Endothelial cell of umbilical vein (primary cell): ENCODE measurements around the gene FHIT. TPM values are rescaled to one million over a fixed set of nuclear protein-coding genes. Genes with fewer than 3 reads are reported as not detected.

ENCODE experiments used
- BruUV-seq: library from RNA; stranded (reverse); fragments of 400-500 nt; replicated peaks from 2 replicates; lab custom pipeline; 2021; lab: Mats Ljungman, UMichigan
- CTCF ChIA-PET: fragments of 300-600, 350-600 bp; sonication (Branson Sonifier 250); formaldehyde crosslinking; loops from one replicate; lab custom pipeline; 2021; ENCODE audit warnings: antibody characterized with exemption, inconsistent platforms; lab: Charles Lee
- POLR2A ChIA-PET: fragments of 300-600, 350-600 bp; sonication (Branson Sonifier 250); formaldehyde crosslinking; loops from one replicate; lab custom pipeline; 2021; ENCODE audit warnings: antibody characterized with exemption, inconsistent platforms; lab: Charles Lee
- DNase-seq: peaks from one replicate; pipeline ENCODE4 v3.0.0-alpha.2; 2011; ENCODE audit warnings: low read depth, low spot score
- FAIRE-seq: peaks from 2 replicates; lab custom pipeline; 2011; peaks lifted over from hg19 to GRCh38; lab: Jason Lieb, UNC
- H2AFZ ChIP-seq: 2 replicates; pipeline ENCODE4 v1.6.0; 2012; ENCODE audit warnings: low read depth, low read length, control low read depth, inconsistent platforms
- H3K27ac ChIP-seq: 2 replicates; pipeline ENCODE4 v1.5.1; 2011; ENCODE audit warnings: low read depth, mild to moderate bottlenecking, control low read depth, low read length, moderate library complexity; ENCODE audit not compliant: insufficient read depth
- H3K27me3 ChIP-seq, 2 experiments: 2 replicates each; pipeline versions ENCODE4 v1.6.0 to v1.6.1; 2011; ENCODE audit warnings: low read length in 2 of 2, mixed read lengths in 1 of 2; ENCODE audit not compliant: control insufficient read depth in 2 of 2, insufficient read depth in 2 of 2
- H3K36me3 ChIP-seq, 2 experiments: 2 replicates in 1 of 2; 3 replicates in 1 of 2; pipeline ENCODE4 v1.5.1; 2011; ENCODE audit warnings: low read length in 2 of 2, mild to moderate bottlenecking in 1 of 2, moderate library complexity in 1 of 2; ENCODE audit not compliant: control insufficient read depth in 2 of 2, insufficient read depth in 2 of 2; ENCODE audit errors: extremely low read depth in 1 of 2
- H3K4me1 ChIP-seq: 3 replicates; pipeline ENCODE4 v1.5.1; 2011; ENCODE audit warnings: mild to moderate bottlenecking, low read length; ENCODE audit not compliant: control insufficient read depth, insufficient read depth; ENCODE audit errors: extremely low read depth
- H3K4me2 ChIP-seq: 2 replicates; pipeline ENCODE4 v1.6.1; 2011; ENCODE audit warnings: low read length, control low read depth, mixed read lengths; ENCODE audit not compliant: insufficient read depth
- H3K4me3 ChIP-seq, 3 experiments: fragments of 200-600 bp in 1 of 3; sonication (generic), shearing (Covaris generic) in 1 of 3; replicated peaks in 1 of 3; 2 replicates each; pipeline ENCODE4 v1.5.1; 2011 to 2016; ENCODE audit warnings: control low read depth in 3 of 3, low read length in 3 of 3, mild to moderate bottlenecking in 2 of 3, inconsistent platforms in 1 of 3, low read depth in 1 of 3, moderate library complexity in 1 of 3; ENCODE audit not compliant: insufficient read depth in 1 of 3
- H3K79me2 ChIP-seq: 2 replicates; pipeline ENCODE4 v1.6.0; 2012; ENCODE audit warnings: low read length, inconsistent platforms; ENCODE audit not compliant: control insufficient read depth, insufficient read depth
- H3K9ac ChIP-seq: replicated peaks from 2 replicates; pipeline ENCODE3; 2011; ENCODE audit warnings: low read length, control low read depth; ENCODE audit not compliant: insufficient read depth; ENCODE audit errors: extremely low read depth
- H3K9me1 ChIP-seq: replicated peaks from 3 replicates; pipeline ENCODE4 v1.6.0; 2011; ENCODE audit warnings: mild to moderate bottlenecking, low read length; ENCODE audit not compliant: control insufficient read depth, insufficient read depth; ENCODE audit errors: extremely low read depth
- H3K9me3 ChIP-seq: replicated peaks from 2 replicates; pipeline ENCODE4 v1.5.1; 2012; ENCODE audit warnings: low read length, inconsistent platforms; ENCODE audit not compliant: control insufficient read depth, insufficient read depth
- H4K20me1 ChIP-seq: replicated peaks from 2 replicates; pipeline ENCODE3; 2011; ENCODE audit warnings: mild to moderate bottlenecking, low read length; ENCODE audit not compliant: control insufficient read depth, insufficient read depth; ENCODE audit errors: extremely low read depth
- EZH2 ChIP-seq: IDR thresholded peaks from 2 replicates; pipeline ENCODE4 v1.6.1; 2012; ENCODE audit warnings: borderline replicate concordance, low read depth, mild to moderate bottlenecking, moderate library complexity, low read length, inconsistent platforms; ENCODE audit not compliant: severe bottlenecking
- FOS ChIP-seq: IDR thresholded peaks from 2 replicates; pipeline ENCODE4 v1.6.1; 2011; ENCODE audit warnings: mild to moderate bottlenecking, low read length, moderate library complexity, borderline replicate concordance; ENCODE audit not compliant: insufficient read depth
- GATA2 ChIP-seq: IDR thresholded peaks from 2 replicates; pipeline ENCODE4 v1.7.0; 2011; ENCODE audit warnings: low read depth, mild to moderate bottlenecking, moderate library complexity, mixed read lengths, low read length; ENCODE audit not compliant: insufficient read length, insufficient read depth
- JUN ChIP-seq: IDR thresholded peaks from 2 replicates; pipeline ENCODE4 v1.6.1; 2011; ENCODE audit warnings: borderline replicate concordance, low read depth; ENCODE audit not compliant: insufficient read length, insufficient read depth
- MYC ChIP-seq: IDR thresholded peaks from one replicate; pipeline ENCODE4 v1.6.1; 2011; ENCODE audit warnings: mild to moderate bottlenecking, low read depth, low read length
- POLR2A ChIP-seq: IDR thresholded peaks from 2 replicates; pipeline ENCODE4 v1.6.1; 2012; ENCODE audit warnings: low read depth, mild to moderate bottlenecking, control low read depth, low read length
- dilution Hi-C: fragments of 300-500 bp; cut with MboI; formaldehyde crosslinking; loops from one replicate; pipeline ENCODE4 v1.15.0; 2019; ENCODE audit warnings: low sequenced_read_pairs; ENCODE audit not compliant: extremely low pct_ligation_motif_present
- intact Hi-C: fragments of 100-400 bp; cut with micrococcal nuclease; formaldehyde crosslinking; loops from one replicate; pipeline ENCODE4 v1.10.0; 2022
- polyA plus RNA-seq, 4 experiments: library from polyadenylated mRNA; depleted of rRNA in 3 of 4; stranded (reverse) in 3 of 4; unstranded in 1 of 4; fragments of >200 nt; gene quantifications; 2 replicates each; pipeline versions ENCODE4 v1.2.1 to v1.2.3, GENCODE V29; 2011 to 2012; ENCODE audit warnings: missing spikeins in 1 of 4
- total RNA-seq: library from RNA; stranded (reverse); gene quantifications from 2 replicates; pipeline ENCODE4 v1.2.3, GENCODE V29; 2021
- TF ChIP-seq, protein P1 (sequence below), 2 donors: IDR thresholded peaks; 1 replicate in 1 of 2; 2 replicates in 1 of 2; pipeline ENCODE4 v1.5.1; 2011; ENCODE audit warnings: low read length in 2 of 2, mild to moderate bottlenecking in 2 of 2, moderate library complexity in 2 of 2, control low read depth in 1 of 2, inconsistent platforms in 1 of 2, low read depth in 1 of 2; ENCODE audit not compliant: insufficient read depth in 1 of 2; ENCODE audit errors: extremely low read depth in 1 of 2
- TF ChIP-seq, protein P2 (sequence below): IDR thresholded peaks from 2 replicates; pipeline ENCODE4 v1.6.1; 2011; ENCODE audit not compliant: insufficient read depth, insufficient read length

Gene FHIT
- total and polyA plus RNA-seq, 2 donors (not counting 3 experiments of a cell fraction or from before 2014, with no cell fraction given), result 0.47 to 2.2 TPM

DNA sequence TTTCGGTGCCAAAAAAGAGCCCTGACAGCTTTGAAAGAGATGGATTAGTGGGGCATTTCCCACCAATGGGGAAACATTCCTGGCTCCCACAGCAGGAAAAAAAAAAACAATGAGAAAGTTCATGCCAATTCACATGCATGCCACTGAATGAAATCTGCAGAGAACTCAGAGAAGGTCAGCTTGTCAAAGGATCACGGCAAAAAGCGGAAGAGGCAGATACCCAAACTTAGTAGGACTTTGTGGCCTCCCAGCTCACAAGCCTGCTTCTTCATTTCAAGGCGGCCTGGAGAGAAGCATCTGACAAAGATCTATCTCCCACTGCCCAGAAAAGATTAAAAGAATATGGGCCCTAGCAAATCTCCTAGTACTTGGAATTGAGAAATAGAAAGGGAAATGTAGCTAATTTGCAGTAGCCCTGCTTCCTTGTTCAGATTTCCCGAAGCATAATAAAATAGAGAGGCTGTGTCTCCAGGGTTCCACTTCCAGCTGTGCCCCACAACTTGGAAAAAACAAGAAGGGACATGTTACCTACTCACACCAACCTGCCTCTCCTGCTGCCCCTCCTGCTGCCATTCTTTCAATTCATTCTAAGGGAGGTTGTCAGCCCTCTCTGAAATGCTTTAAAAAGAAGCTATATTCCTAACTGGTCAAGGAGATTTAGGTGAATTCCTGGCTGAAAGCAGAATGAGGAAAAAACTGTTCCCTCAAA, 170.4 kb downstream of the FHIT start:
- ChIA-PET CTCF (no interaction called here), POLR2A (no interaction called here)
- intact Hi-C loops, result no loop called here
- H3K4me3 ChIP-seq, result no peak overlapping the region
- dilution Hi-C loops, result no loop called here
- no peaks in the 10 kb centered on the region for H3K4me1 ChIP-seq
- H3K27ac ChIP-seq, result no peak overlapping the region
- no peaks in the 10 kb centered on the region for H3K9me3 ChIP-seq
- H4K20me1 ChIP-seq, result no peaks in the 10 kb centered on the region
- no TSS peak for BruUV-seq
- H3K36me3 ChIP-seq, result no peaks in the 10 kb centered on the region
- TF ChIP-seq POLR2A (no peak), EZH2 (no peak), MYC (no peak)
- TF ChIP-seq, protein P1, sequence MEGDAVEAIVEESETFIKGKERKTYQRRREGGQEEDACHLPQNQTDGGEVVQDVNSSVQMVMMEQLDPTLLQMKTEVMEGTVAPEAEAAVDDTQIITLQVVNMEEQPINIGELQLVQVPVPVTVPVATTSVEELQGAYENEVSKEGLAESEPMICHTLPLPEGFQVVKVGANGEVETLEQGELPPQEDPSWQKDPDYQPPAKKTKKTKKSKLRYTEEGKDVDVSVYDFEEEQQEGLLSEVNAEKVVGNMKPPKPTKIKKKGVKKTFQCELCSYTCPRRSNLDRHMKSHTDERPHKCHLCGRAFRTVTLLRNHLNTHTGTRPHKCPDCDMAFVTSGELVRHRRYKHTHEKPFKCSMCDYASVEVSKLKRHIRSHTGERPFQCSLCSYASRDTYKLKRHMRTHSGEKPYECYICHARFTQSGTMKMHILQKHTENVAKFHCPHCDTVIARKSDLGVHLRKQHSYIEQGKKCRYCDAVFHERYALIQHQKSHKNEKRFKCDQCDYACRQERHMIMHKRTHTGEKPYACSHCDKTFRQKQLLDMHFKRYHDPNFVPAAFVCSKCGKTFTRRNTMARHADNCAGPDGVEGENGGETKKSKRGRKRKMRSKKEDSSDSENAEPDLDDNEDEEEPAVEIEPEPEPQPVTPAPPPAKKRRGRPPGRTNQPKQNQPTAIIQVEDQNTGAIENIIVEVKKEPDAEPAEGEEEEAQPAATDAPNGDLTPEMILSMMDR (IDR thresholded peaks at IDR 0.05; ENCODE audit: extremely low read depth in 1 of 2, insufficient read depth in 1 of 2, low read depth in 1 of 2, low read length in 2 of 2), result no peak
- H3K4me2 ChIP-seq, result no peak overlapping the region
- H3K27me3 ChIP-seq, result no peaks in the 10 kb centered on the region
- no peaks in the 10 kb centered on the region for H3K79me2 ChIP-seq
- H3K9ac ChIP-seq, result no peak overlapping the region
- FAIRE-seq, result no peak
- no peaks in the 10 kb centered on the region for H3K9me1 ChIP-seq
- DNase-seq, result no peak
- H2AFZ ChIP-seq, result no peak overlapping the region

DNA sequence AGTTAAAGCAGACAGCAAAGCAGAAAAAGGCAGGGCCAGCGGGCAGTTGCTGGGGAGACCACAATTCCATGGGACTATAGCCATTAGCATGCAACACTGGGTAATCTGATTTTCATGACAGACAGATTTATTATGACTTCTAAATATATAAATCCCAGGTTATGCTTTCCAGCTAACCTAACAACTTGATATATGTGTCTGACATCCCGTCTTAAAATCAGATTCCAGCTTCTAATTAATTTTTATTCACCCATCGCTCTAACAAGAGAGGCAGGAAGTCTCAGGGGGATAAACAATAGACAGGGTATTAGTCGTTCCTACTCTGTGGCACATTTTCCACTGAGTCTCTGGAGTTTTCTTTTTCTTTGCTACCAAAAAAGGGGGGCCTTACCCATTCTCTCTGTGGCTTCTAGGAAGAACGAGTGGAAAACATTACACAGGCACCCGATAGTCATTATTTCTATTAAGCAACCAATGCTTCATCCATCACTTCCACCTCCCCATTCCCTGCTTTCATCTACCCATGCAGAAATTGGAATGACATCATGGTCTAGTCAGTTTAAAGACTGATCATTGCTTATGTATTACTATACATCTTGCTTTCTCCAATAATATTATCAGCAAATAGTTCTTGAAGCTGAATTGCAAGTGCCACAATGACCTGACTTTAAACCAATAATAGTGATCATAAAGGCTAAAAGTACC, 173.1 kb downstream of the FHIT start:
- no peak for TF ChIP-seq EZH2
- no peak for TF ChIP-seq MYC
- no peak for TF ChIP-seq JUN
- TF ChIP-seq GATA2, result no peak
- no peak for TF ChIP-seq FOS
- TF ChIP-seq, protein P1 (IDR thresholded peaks at IDR 0.05; ENCODE audit: extremely low read depth in 1 of 2, insufficient read depth in 1 of 2, low read depth in 1 of 2, low read length in 2 of 2), result no peak
- TF ChIP-seq, protein P2, sequence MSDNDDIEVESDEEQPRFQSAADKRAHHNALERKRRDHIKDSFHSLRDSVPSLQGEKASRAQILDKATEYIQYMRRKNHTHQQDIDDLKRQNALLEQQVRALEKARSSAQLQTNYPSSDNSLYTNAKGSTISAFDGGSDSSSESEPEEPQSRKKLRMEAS, result no peak
- H3K9me1 ChIP-seq, result no peaks in the 10 kb centered on the region
- no peak overlapping the region for H3K4me3 ChIP-seq
- no peaks in the 10 kb centered on the region for H3K36me3 ChIP-seq
- H3K4me1 ChIP-seq, result no peaks in the 10 kb centered on the region
- no peaks in the 10 kb centered on the region for H3K79me2 ChIP-seq
- DNase-seq (no peak), FAIRE-seq (no peak)
- no peak overlapping the region for H3K9ac ChIP-seq
- no TSS peak for BruUV-seq
- CTCF ChIA-PET, result no interaction called here
- no peak overlapping the region for H2AFZ ChIP-seq
- H4K20me1 ChIP-seq, result no peaks in the 10 kb centered on the region
- no peak overlapping the region for H3K4me2 ChIP-seq
- POLR2A ChIA-PET, result no interaction called here
- no peaks in the 10 kb centered on the region for H3K9me3 ChIP-seq
- H3K27ac ChIP-seq, result no peak overlapping the region
- intact Hi-C loops (no loop called here), dilution Hi-C loops (no loop called here)
- H3K27me3 ChIP-seq, result no peaks in the 10 kb centered on the region
